ENCODE data around the gene ABCB11. TPM values are rescaled to one million over a fixed set of nuclear protein-coding genes. Genes with fewer than 3 reads are reported as not detected.

ABCB11 gene
- total RNA-seq, 1 donor from 2014 or later, result not detected

DNA sequence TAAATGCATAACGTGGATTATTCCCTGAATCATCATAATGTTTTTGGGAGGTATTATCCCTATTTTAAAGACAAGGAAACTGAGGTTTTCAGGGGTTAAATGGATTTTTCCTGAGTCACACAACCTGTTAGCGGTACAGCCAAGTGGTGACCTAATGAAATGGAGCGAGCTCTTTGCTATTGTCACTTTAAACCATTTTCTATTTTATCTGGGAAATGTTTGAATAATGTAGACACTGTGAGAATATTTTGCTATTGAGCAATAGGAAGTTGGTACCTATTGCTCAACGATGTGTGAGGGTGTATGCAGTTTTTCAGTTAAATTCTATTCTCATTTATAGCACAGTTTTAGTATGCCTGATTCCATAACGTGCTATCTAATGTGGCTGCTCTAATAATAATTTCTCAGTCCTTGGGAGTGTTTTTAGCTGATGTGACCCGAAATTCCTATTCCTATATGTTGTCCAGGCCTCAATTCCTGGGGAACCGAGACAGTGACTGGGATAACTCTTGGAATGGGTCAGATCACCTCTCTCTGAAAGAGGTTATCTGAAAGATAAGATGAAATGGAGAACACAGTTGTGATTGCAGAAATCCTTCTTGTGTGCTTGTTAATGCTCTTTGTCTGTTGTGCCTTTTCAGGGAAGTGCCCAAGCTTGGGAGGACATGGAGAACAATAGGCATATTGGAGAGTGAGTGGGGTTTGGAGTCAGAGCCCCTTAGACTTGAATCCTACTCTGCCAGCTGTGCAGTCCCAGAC lies 38.4 kb downstream of the ABCB11 start:
- DNase-seq (ENCODE audit: low read depth), result no peak
- H3K4me3 ChIP-seq (ENCODE audit: low read depth, low read length), result no peak overlapping the region
- TF ChIP-seq, protein P1, sequence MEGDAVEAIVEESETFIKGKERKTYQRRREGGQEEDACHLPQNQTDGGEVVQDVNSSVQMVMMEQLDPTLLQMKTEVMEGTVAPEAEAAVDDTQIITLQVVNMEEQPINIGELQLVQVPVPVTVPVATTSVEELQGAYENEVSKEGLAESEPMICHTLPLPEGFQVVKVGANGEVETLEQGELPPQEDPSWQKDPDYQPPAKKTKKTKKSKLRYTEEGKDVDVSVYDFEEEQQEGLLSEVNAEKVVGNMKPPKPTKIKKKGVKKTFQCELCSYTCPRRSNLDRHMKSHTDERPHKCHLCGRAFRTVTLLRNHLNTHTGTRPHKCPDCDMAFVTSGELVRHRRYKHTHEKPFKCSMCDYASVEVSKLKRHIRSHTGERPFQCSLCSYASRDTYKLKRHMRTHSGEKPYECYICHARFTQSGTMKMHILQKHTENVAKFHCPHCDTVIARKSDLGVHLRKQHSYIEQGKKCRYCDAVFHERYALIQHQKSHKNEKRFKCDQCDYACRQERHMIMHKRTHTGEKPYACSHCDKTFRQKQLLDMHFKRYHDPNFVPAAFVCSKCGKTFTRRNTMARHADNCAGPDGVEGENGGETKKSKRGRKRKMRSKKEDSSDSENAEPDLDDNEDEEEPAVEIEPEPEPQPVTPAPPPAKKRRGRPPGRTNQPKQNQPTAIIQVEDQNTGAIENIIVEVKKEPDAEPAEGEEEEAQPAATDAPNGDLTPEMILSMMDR (conservative IDR thresholded peaks at IDR 0.05; ENCODE audit: low read depth, low read length), result no peak

GRCh38 chr2:168992026-168992425 lies 39.1 kb downstream of the ABCB11 start:
- H3K4me3 ChIP-seq (ENCODE audit: low read depth, low read length), result no peak overlapping the region
- DNase-seq (ENCODE audit: low read depth), result no peak
- TF ChIP-seq, protein P1 (conservative IDR thresholded peaks at IDR 0.05; ENCODE audit: low read depth, low read length), result no peak

- no peak overlapping the region for H3K4me3 ChIP-seq (ENCODE audit: low read depth, low read length)
- TF ChIP-seq, protein P1 (conservative IDR thresholded peaks at IDR 0.05; ENCODE audit: low read depth, low read length), result no peak
- no peak for DNase-seq (ENCODE audit: low read depth)
Observed at GRCh38 chr2:168988755-168989154, 42.4 kb downstream of the ABCB11 start.

DNA sequence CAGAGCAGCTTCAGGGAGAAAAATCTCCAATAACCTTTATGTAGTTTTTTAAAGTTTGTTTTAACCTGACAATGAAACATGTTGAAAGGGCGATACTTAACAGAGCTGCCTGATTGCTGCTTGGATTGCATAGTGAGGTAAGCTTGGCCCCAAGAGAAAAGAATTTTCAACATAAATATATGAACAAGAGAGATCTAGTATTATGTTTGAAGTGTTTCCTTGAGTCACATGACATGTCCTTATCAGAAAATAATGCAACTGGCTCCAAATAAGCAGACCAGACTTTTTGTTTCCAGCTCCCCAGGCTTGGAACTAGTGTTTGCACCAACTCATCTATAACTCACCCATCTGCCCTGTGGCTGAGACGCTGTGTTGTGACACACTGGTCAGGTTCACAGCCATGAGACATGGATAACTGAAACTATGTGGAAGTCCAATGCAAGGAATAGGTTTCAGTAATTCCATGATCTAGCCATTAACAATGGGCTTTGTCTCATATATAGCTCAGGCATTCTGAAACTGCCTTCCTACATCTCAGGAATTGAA lies 44.7 kb downstream of the ABCB11 start:
- TF ChIP-seq, protein P1 (conservative IDR thresholded peaks at IDR 0.05; ENCODE audit: low read depth, low read length), result no peak
- H3K4me3 ChIP-seq (ENCODE audit: low read depth, low read length), result no peak overlapping the region
- no peak for DNase-seq (ENCODE audit: low read depth)

- TF ChIP-seq, protein P1 (conservative IDR thresholded peaks at IDR 0.05; ENCODE audit: low read depth, low read length), result no peak
- no peak for DNase-seq (ENCODE audit: low read depth)
Observed at GRCh38 chr2:168981651-168982050, 49.5 kb downstream of the ABCB11 start.

DNA sequence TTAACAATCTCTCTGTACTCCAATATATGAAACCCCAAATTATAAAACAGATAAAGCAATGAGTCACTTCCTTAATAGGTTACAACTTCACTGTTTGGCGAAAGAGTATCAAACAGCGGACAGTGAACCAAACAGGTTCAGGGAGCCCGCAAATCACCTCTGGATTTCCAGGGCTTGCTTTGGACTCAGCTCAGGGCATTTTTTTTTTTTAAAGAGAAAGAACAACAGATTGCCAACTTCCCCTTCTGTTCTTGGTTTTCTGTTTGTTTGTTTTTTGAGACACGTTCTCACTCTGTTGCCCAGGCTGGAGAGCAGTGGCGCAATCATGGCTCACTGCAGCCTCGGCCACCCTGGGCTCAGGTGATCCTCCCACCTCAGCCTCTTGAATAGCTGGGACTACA lies 52.7 kb downstream of the ABCB11 start:
- no peak overlapping the region for H3K4me3 ChIP-seq (ENCODE audit: low read depth, low read length)
- DNase-seq (ENCODE audit: low read depth), result no peak
- TF ChIP-seq, protein P1 (conservative IDR thresholded peaks at IDR 0.05; ENCODE audit: low read depth, low read length), result no peak

More at GRCh38 chr2:168981651-168982050, 49.5 kb downstream of the ABCB11 start:
- no peak overlapping the region for H3K4me3 ChIP-seq (ENCODE audit: low read depth, low read length)

DNA sequence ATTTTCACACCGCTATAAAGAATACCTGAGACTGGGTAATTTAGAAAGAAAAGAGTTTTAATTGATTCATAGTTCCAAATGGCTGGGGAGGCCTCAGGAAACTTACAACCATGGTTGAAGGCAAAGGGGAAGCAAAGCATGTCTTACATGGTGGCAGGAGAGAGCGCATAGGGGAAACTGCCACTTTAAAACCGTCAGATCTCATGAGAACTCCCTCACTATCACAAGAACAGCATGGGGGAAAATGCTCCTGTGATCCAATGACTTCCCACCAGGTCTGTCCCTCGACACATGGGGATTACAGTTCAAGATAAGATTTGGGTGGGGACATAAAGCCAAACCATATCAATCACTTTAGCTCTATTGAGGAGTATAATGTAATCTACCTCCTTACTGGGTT lies 53.5 kb downstream of the ABCB11 start:
- TF ChIP-seq, protein P1 (conservative IDR thresholded peaks at IDR 0.05; ENCODE audit: low read depth, low read length), result no peak
- H3K4me3 ChIP-seq (ENCODE audit: low read depth, low read length), result no peak overlapping the region
- DNase-seq (ENCODE audit: low read depth), result no peak

Measured in epithelial cell of proximal tubule (primary cell).